H1 (cell line): ENCODE data around the gene SMIM1. TPM values are rescaled to one million over a fixed set of nuclear protein-coding genes. Genes with fewer than 3 reads are reported as not detected.

Experiments used
- CTCF ChIA-PET: fragments of 300-600 bp; sonication (Branson Sonifier 250); formaldehyde crosslinking; loops from one replicate; lab custom pipeline; 2021; ENCODE audit not compliant: partially characterized antibody; lab: Charles Lee
- POLR2A ChIA-PET: fragments of 300-600 bp; sonication (Branson Sonifier 250); formaldehyde crosslinking; loops from one replicate; lab custom pipeline; 2021; ENCODE audit warnings: inconsistent platforms; ENCODE audit not compliant: partially characterized antibody; lab: Charles Lee
- DNase-seq, 2 experiments: peaks; one replicate each; pipeline versions ENCODE4 v3.0.0 to v3.0.0-alpha.2; 2010 to 2022; ENCODE audit warnings: low spot score in 2 of 2, low read depth in 1 of 2, mixed read lengths in 1 of 2
- FAIRE-seq: peaks from 2 replicates; lab custom pipeline; 2011; peaks lifted over from hg19 to GRCh38; lab: Jason Lieb, UNC
- H2AFZ ChIP-seq: 2 replicates; pipeline ENCODE4 v1.8.1; 2012; ENCODE audit warnings: low read length, inconsistent platforms
- H2AK5ac ChIP-seq: 2 replicates; pipeline ENCODE4 v1.6.1; 2013; ENCODE audit warnings: low read depth, low read length
- H2BK120ac ChIP-seq: replicated peaks from 2 replicates; pipeline ENCODE3; 2013; ENCODE audit warnings: low read depth, low read length, inconsistent platforms
- H2BK12ac ChIP-seq: 2 replicates; pipeline ENCODE4 v1.6.1; 2013; ENCODE audit warnings: low read depth, low read length
- H2BK15ac ChIP-seq: 2 replicates; pipeline ENCODE4 v1.6.1; 2013; ENCODE audit warnings: low read length
- H2BK20ac ChIP-seq: 2 replicates; pipeline ENCODE4 v1.6.1; 2013; ENCODE audit warnings: low read length
- H2BK5ac ChIP-seq: 2 replicates; pipeline ENCODE4 v1.6.1; 2013; ENCODE audit warnings: low read depth, low read length
- H3K14ac ChIP-seq: 2 replicates; pipeline ENCODE4 v1.6.1; 2013; ENCODE audit warnings: inconsistent platforms; ENCODE audit not compliant: insufficient read length
- H3K18ac ChIP-seq: 2 replicates; pipeline ENCODE4 v1.6.1; 2013; ENCODE audit warnings: low read length; ENCODE audit errors: extremely low read depth
- H3K23ac ChIP-seq: 2 replicates; pipeline ENCODE4 v1.6.1; 2013; ENCODE audit warnings: inconsistent platforms; ENCODE audit not compliant: insufficient read length
- H3K23me2 ChIP-seq: 2 replicates; pipeline ENCODE4 v1.6.1; 2013; ENCODE audit warnings: low read depth, low read length
- H3K27ac ChIP-seq: 2 replicates; pipeline ENCODE4 v1.6.1; 2011; ENCODE audit warnings: low read depth, low read length, inconsistent platforms
- H3K27me3 ChIP-seq, 4 experiments: replicated peaks in 1 of 4; 1 replicate in 1 of 4; 2 replicates in 3 of 4; pipeline versions ENCODE4 v1.6.1 to v1.8.1; 2011 to 2013; ENCODE audit warnings: low read length in 3 of 4, mild to moderate bottlenecking in 3 of 4, inconsistent platforms in 2 of 4, mixed read lengths in 2 of 4, moderate library complexity in 1 of 4; ENCODE audit not compliant: control insufficient read depth in 3 of 4, insufficient read depth in 3 of 4; ENCODE audit errors: extremely low read depth in 1 of 4
- H3K36me3 ChIP-seq, 4 experiments: 2 replicates each; pipeline versions ENCODE4 v1.6.1 to v1.8.1; 2011 to 2013; ENCODE audit warnings: mild to moderate bottlenecking in 4 of 4, low read length in 3 of 4, moderate library complexity in 2 of 4, control low read depth in 1 of 4, inconsistent platforms in 1 of 4; ENCODE audit not compliant: insufficient read depth in 4 of 4, control insufficient read depth in 2 of 4
- H3K4ac ChIP-seq: replicated peaks from 2 replicates; pipeline ENCODE3; 2013; ENCODE audit warnings: low read length, low read depth, mixed read lengths, inconsistent platforms; ENCODE audit not compliant: insufficient read length
- H3K4me1 ChIP-seq, 4 experiments: replicated peaks in 1 of 4; 1 replicate in 1 of 4; 2 replicates in 3 of 4; pipeline versions ENCODE4 v1.6.1 to v1.8.1; 2011 to 2013; ENCODE audit warnings: low read length in 3 of 4, inconsistent platforms in 2 of 4, mixed read lengths in 1 of 4; ENCODE audit not compliant: insufficient read depth in 4 of 4, control insufficient read depth in 3 of 4
- H3K4me2 ChIP-seq, 2 experiments: 2 replicates each; pipeline versions ENCODE4 v1.6.1 to v1.8.1; 2011 to 2013; ENCODE audit warnings: low read depth in 2 of 2, low read length in 2 of 2, control low read depth in 1 of 2, inconsistent platforms in 1 of 2, mild to moderate bottlenecking in 1 of 2; ENCODE audit not compliant: insufficient read depth in 1 of 2
- H3K4me3 ChIP-seq, 4 experiments: fragments of 200-600, 300-600 bp in 1 of 4; sonication (generic), shearing (Covaris generic), sonication (Bioruptor Twin) in 1 of 4; 2 replicates each; pipeline versions ENCODE4 v1.5.1 to v1.8.1; 2011 to 2016; ENCODE audit warnings: low read length in 4 of 4, low read depth in 3 of 4, control low read depth in 2 of 4, inconsistent platforms in 2 of 4, mild to moderate bottlenecking in 2 of 4, mixed read lengths in 1 of 4, moderate library complexity in 1 of 4; ENCODE audit not compliant: insufficient read depth in 2 of 4; ENCODE audit errors: extremely low read depth in 1 of 4
- H3K56ac ChIP-seq: replicated peaks from 2 replicates; pipeline ENCODE3; 2013; ENCODE audit warnings: low read depth, mild to moderate bottlenecking, mixed read lengths, low read length, inconsistent platforms; ENCODE audit not compliant: insufficient read length
- H3K79me1 ChIP-seq: 2 replicates; pipeline ENCODE4 v1.6.1; 2013; ENCODE audit warnings: low read depth, low read length, control low read depth
- H3K79me2 ChIP-seq, 2 experiments: 2 replicates each; pipeline versions ENCODE4 v1.6.1 to v1.8.1; 2012 to 2013; ENCODE audit warnings: low read length in 2 of 2, mild to moderate bottlenecking in 2 of 2, inconsistent platforms in 1 of 2; ENCODE audit not compliant: insufficient read depth in 2 of 2, control insufficient read depth in 1 of 2
- H3K9ac ChIP-seq, 4 experiments: replicated peaks in 1 of 4; 1 replicate in 1 of 4; 2 replicates in 3 of 4; pipeline versions ENCODE4 v1.6.1 to v1.8.1; 2011 to 2013; ENCODE audit warnings: low read depth in 3 of 4, low read length in 3 of 4, control low read depth in 2 of 4, mild to moderate bottlenecking in 2 of 4, moderate library complexity in 2 of 4, inconsistent platforms in 1 of 4; ENCODE audit errors: extremely low read depth in 1 of 4
- H3K9me3 ChIP-seq, 2 experiments: 2 replicates each; pipeline versions ENCODE4 v1.6.1 to v1.8.1; 2012 to 2013; ENCODE audit warnings: mild to moderate bottlenecking in 2 of 2, moderate library complexity in 2 of 2, control low read depth in 1 of 2, inconsistent platforms in 1 of 2, low read depth in 1 of 2, low read length in 1 of 2, mixed read lengths in 1 of 2; ENCODE audit not compliant: insufficient read depth in 2 of 2
- H4K20me1 ChIP-seq, 2 experiments: replicated peaks in 1 of 2; 2 replicates each; pipeline versions ENCODE3 to v1.8.1; 2011 to 2013; ENCODE audit warnings: inconsistent platforms in 2 of 2, low read length in 2 of 2, mild to moderate bottlenecking in 1 of 2; ENCODE audit not compliant: insufficient read depth in 2 of 2, control insufficient read depth in 1 of 2
- H4K5ac ChIP-seq: 2 replicates; pipeline ENCODE4 v1.6.1; 2013; ENCODE audit warnings: low read length, low read depth, mixed read lengths, inconsistent platforms; ENCODE audit not compliant: insufficient read length
- H4K8ac ChIP-seq: 2 replicates; pipeline ENCODE4 v1.8.0; 2013; ENCODE audit warnings: mild to moderate bottlenecking, moderate library complexity, low read length, inconsistent platforms; ENCODE audit not compliant: insufficient read depth; ENCODE audit errors: extremely low read depth
- H4K91ac ChIP-seq: replicated peaks from 2 replicates; pipeline ENCODE3; 2013; ENCODE audit warnings: low read length, mixed read lengths, inconsistent platforms; ENCODE audit not compliant: insufficient read length
- WGBS, 2 experiments: shearing (Covaris generic) in 1 of 2; methylation state at CpG; one replicate each; pipeline versions ENCODE4 v1.1.6 to v1.1.7; 2013 to 2015; ENCODE audit warnings: low lambda C conversion rate in 2 of 2, mixed read lengths in 2 of 2, inconsistent platforms in 1 of 2, low coverage in 1 of 2, missing lambda C conversion rate in 1 of 2; ENCODE audit not compliant: insufficient replicate concordance in 2 of 2, insufficient coverage in 1 of 2, insufficient read length in 1 of 2; ENCODE audit errors: extremely low coverage in 1 of 2, missing lambda C conversion rate in 1 of 2; 5-methylcytosine and 5-hydroxymethylcytosine counted together
- polyA plus RNA-seq, 7 experiments: library from polyadenylated mRNA; depleted of rRNA in 3 of 7; stranded (reverse) in 5 of 7; unstranded in 2 of 7; fragments of >200 nt in 5 of 7; fragments of 200-250 nt in 2 of 7; gene quantifications; 1 replicate in 5 of 7; 2 replicates in 1 of 7; 4 replicates in 1 of 7; pipeline versions ENCODE4 v1.2.1 to v1.2.3, GENCODE V29; 2011 to 2013; ENCODE audit warnings: missing spikeins in 2 of 7, mixed read lengths in 2 of 7
- total RNA-seq: library from RNA; stranded (reverse); fragmentation: NEBNext Ultra II Directional; extraction: Animal tissue kit (Norgen Biotek cat#: 25700); gene quantifications from 2 replicates; pipeline ENCODE4 v1.2.1, GENCODE V29; 2021

The SMIM1 gene
- total and polyA plus RNA-seq, 2 of the 8 experiments (the other 6 are each of a cell fraction or from before 2014, with no cell fraction given) = 7.7 to 9.7 TPM

GRCh38 chr1:3733883-3734589, 38.5 kb upstream of the SMIM1 start:
- H3K27ac ChIP-seq = no peak overlapping the region
- no peaks in the 10 kb centered on the region for H3K9me3 ChIP-seq
- no peak overlapping the region for H4K91ac ChIP-seq
- no peak overlapping the region for H3K56ac ChIP-seq
- no peak overlapping the region for H3K9ac ChIP-seq
- no peak overlapping the region for H3K4me2 ChIP-seq
- H4K20me1 ChIP-seq = peaks cover 0 to 9% of the 10 kb centered on the region in 2 experiments
- no peak overlapping the region for H2BK12ac ChIP-seq
- no peaks in the 10 kb centered on the region; the same call in 1 of the 2 replicates for H3K23me2 ChIP-seq
- no peak overlapping the region for H4K5ac ChIP-seq
- H3K14ac ChIP-seq = no peak overlapping the region
- no peak overlapping the region for H2AFZ ChIP-seq
- no peak overlapping the region for H2BK5ac ChIP-seq
- no peak overlapping the region for H2AK5ac ChIP-seq
- ChIA-PET POLR2A (interaction anchor here (0.6 to 2.6 kb wide), 11 partner anchors 10 to 1198 kb away, joined by 3 to 12 read pairs (median 4); no protein-coding TSS in a partner anchor), CTCF (interaction anchor here (1.1 to 3.6 kb wide), 4 partner anchors 10 to 143 kb away, joined by 3 to 17 read pairs (median 7); no protein-coding TSS in a partner anchor)
- DNase-seq (no peak), FAIRE-seq (no peak)
- no peak overlapping the region for H3K18ac ChIP-seq
- H3K27me3 ChIP-seq = no peaks in the 10 kb centered on the region; a peak in 3 of 7 replicates
- WGBS, 2 experiments = 91% methylated on average over 17 of the region's 17 CpGs; no CpG with 5 or more reads in 1 of the 2 experiments
- H3K79me2 ChIP-seq = no peaks in the 10 kb centered on the region
- no peak overlapping the region for H2BK15ac ChIP-seq
- peaks cover 0 to 19% (median 13%) of the 10 kb centered on the region in 4 experiments; a peak in 5 of 7 replicates for H3K4me1 ChIP-seq
- H4K8ac ChIP-seq = no peak overlapping the region
- H3K4me3 ChIP-seq = no peak overlapping the region
- H3K4ac ChIP-seq = no peak overlapping the region
- H3K23ac ChIP-seq = no peak overlapping the region
- no peak overlapping the region for H2BK20ac ChIP-seq
- peaks cover 5 to 25% (median 19%) of the 10 kb centered on the region in 4 experiments; a peak in 7 of 8 replicates for H3K36me3 ChIP-seq
- H2BK120ac ChIP-seq = no peak overlapping the region
- no peaks in the 10 kb centered on the region; the same call in 1 of the 2 replicates for H3K79me1 ChIP-seq
